Keratinocyte (primary cell): ENCODE results near the gene UTP14C.

Source experiments
- CTCF ChIP-seq, 3 experiments: IDR thresholded peaks in 1 of 3; conservative IDR thresholded peaks in 1 of 3; optimal IDR thresholded peaks in 1 of 3; 2 replicates in 2 of 3; 3 replicates in 1 of 3; pipeline versions ENCODE3 to v1.5.1; 2011; ENCODE audit warnings: low read length in 3 of 3, mild to moderate bottlenecking in 3 of 3, moderate library complexity in 2 of 3, control low read depth in 1 of 3, inconsistent platforms in 1 of 3; ENCODE audit not compliant: insufficient read depth in 2 of 3; ENCODE audit errors: extremely low read depth in 1 of 3
- EZH2 ChIP-seq: IDR thresholded peaks from one replicate; pipeline ENCODE4 v1.6.1; 2012; ENCODE audit warnings: inconsistent platforms, mild to moderate bottlenecking, low read length, moderate library complexity

GRCh38 chr13:51976890-51977289, 47.6 kb upstream of the UTP14C start:
- TF ChIP-seq CTCF (optimal IDR thresholded peaks at IDR 0.05 in 1 of 3, IDR thresholded peaks at IDR 0.05 in 1 of 3, conservative IDR thresholded peaks at IDR 0.05 in 1 of 3; ENCODE audit: extremely low read depth in 1 of 3, insufficient read depth in 2 of 3, low read length in 3 of 3) (no peak), EZH2 (no peak)
